Caco-2 (cell line): ENCODE results near the gene PKD2. TPM values are rescaled to one million over a fixed set of nuclear protein-coding genes. Genes with fewer than 3 reads are reported as not detected.

Experiments
- BruUV-seq: library from RNA; stranded (reverse); fragments of 400-500 nt; replicated peaks from 2 replicates; lab custom pipeline; 2021; lab: Mats Ljungman, UMichigan
- CTCF ChIA-PET: fragments of 300-600 bp; sonication (Branson Sonifier 250); formaldehyde crosslinking; loops from one replicate; lab custom pipeline; 2022; ENCODE audit warnings: antibody characterized with exemption; lab: Charles Lee
- POLR2A ChIA-PET: fragments of 300-600 bp; sonication (Branson Sonifier 250); formaldehyde crosslinking; loops from one replicate; lab custom pipeline; 2022; ENCODE audit warnings: antibody characterized with exemption; lab: Charles Lee
- DNase-seq, 2 experiments: peaks; one replicate each; pipeline versions ENCODE4 v3.0.0 to v3.0.0-alpha.2; 2020 to 2022
- H3K27me3 ChIP-seq: replicated peaks from 2 replicates; pipeline ENCODE4 v1.6.0; 2011; ENCODE audit warnings: low read length; ENCODE audit not compliant: control insufficient read depth, insufficient read depth
- H3K36me3 ChIP-seq: 2 replicates; pipeline ENCODE4 v1.5.1; 2011; ENCODE audit warnings: low read length; ENCODE audit not compliant: control insufficient read depth, insufficient read depth
- H3K4me1 ChIP-seq: fragments of 250-450 bp; sonication (Bioruptor Pico); 2 replicates; pipeline ENCODE4 v1.5.1; 2020; ENCODE audit warnings: mild to moderate bottlenecking
- H3K4me3 ChIP-seq: 2 replicates; pipeline ENCODE4 v1.5.1; 2011; ENCODE audit warnings: low read depth, mild to moderate bottlenecking, control low read depth, low read length
- H3K9me3 ChIP-seq: fragments of 250-450 bp; sonication (Bioruptor Pico); 2 replicates; pipeline ENCODE4 v1.5.1; 2020; ENCODE audit warnings: mild to moderate bottlenecking, moderate library complexity
- H3K27ac Mint-ChIP-seq: one replicate; pipeline ENCODE4 v1.8.0; 2022; ENCODE audit warnings: mixed read lengths; ENCODE audit not compliant: unreplicated experiment
- H3K27me3 Mint-ChIP-seq: one replicate; pipeline ENCODE4 v1.8.0; 2022; ENCODE audit warnings: mixed read lengths; ENCODE audit not compliant: insufficient read depth, unreplicated experiment
- H3K36me3 Mint-ChIP-seq: one replicate; pipeline ENCODE4 v1.8.0; 2022; ENCODE audit warnings: mild to moderate bottlenecking, mixed read lengths; ENCODE audit not compliant: insufficient read depth, unreplicated experiment
- H3K4me1 Mint-ChIP-seq: one replicate; pipeline ENCODE4 v1.8.0; 2022; ENCODE audit warnings: low read depth, mixed read lengths; ENCODE audit not compliant: unreplicated experiment
- H3K4me3 Mint-ChIP-seq: one replicate; pipeline ENCODE4 v1.8.0; 2022; ENCODE audit warnings: mild to moderate bottlenecking, moderate library complexity, mixed read lengths; ENCODE audit not compliant: unreplicated experiment
- H3K9me3 Mint-ChIP-seq: one replicate; pipeline ENCODE4 v1.8.0; 2022; ENCODE audit warnings: mixed read lengths; ENCODE audit not compliant: unreplicated experiment
- CTCF ChIP-seq, 2 experiments: fragments of 200-600 bp in 1 of 2; IDR thresholded peaks; 1 replicate in 1 of 2; 2 replicates in 1 of 2; pipeline versions ENCODE4 v1.5.1 to v1.8.0; 2011 to 2022; ENCODE audit warnings: antibody characterized with exemption in 1 of 2, control low read depth in 1 of 2, inconsistent platforms in 1 of 2, low read depth in 1 of 2, low read length in 1 of 2, mild to moderate bottlenecking in 1 of 2, moderate library complexity in 1 of 2; ENCODE audit not compliant: insufficient read depth in 1 of 2, severe bottlenecking in 1 of 2, unreplicated experiment in 1 of 2
- intact Hi-C: fragments of 100-400 bp; cut with micrococcal nuclease; formaldehyde crosslinking; loops from one replicate; pipeline ENCODE4 v1.10.0; 2022; ENCODE audit not compliant: unreplicated experiment
- total RNA-seq: library from RNA; stranded (reverse); gene quantifications from 2 replicates; pipeline ENCODE4 v1.2.3, GENCODE V29; 2022

The PKD2 gene
- total RNA-seq, 1 experiment from 2014 or later, result 7.3 TPM

- TF ChIP-seq CTCF (IDR thresholded peaks at IDR 0.05; ENCODE audit: insufficient read depth in 1 of 2, low read depth in 1 of 2, low read length in 1 of 2, severe bottlenecking in 1 of 2, unreplicated experiment in 1 of 2), result no peak
- Mint-ChIP-seq H3K27ac (no peak overlapping the region), H3K4me3 (no peak overlapping the region), H3K36me3 (peaks cover 4% of the 10 kb centered on the region), H3K27me3 (peaks cover 2% of the 10 kb centered on the region), H3K9me3 (no peaks in the 10 kb centered on the region), H3K4me1 (peaks cover 6% of the 10 kb centered on the region)
- BruUV-seq, result no TSS peak
- intact Hi-C loops, result loop anchor here (5.0 kb wide), 1 partner anchor 298 kb away; no protein-coding TSS in a partner anchor
- DNase-seq, result no peak
- ChIA-PET CTCF (interaction anchor here (2.6 kb wide), 1 partner anchor 122 kb away, joined by 43 read pairs; no protein-coding TSS in a partner anchor), POLR2A (no interaction called here)
- H3K4me1 ChIP-seq, result no peaks in the 10 kb centered on the region
- no peaks in the 10 kb centered on the region for H3K27me3 ChIP-seq
- H3K4me3 ChIP-seq, result no peak overlapping the region
- no peaks in the 10 kb centered on the region for H3K36me3 ChIP-seq
- no peaks in the 10 kb centered on the region for H3K9me3 ChIP-seq
Observed at GRCh38 chr4:87974856-87975462, 32.5 kb upstream of the PKD2 start.

DNA sequence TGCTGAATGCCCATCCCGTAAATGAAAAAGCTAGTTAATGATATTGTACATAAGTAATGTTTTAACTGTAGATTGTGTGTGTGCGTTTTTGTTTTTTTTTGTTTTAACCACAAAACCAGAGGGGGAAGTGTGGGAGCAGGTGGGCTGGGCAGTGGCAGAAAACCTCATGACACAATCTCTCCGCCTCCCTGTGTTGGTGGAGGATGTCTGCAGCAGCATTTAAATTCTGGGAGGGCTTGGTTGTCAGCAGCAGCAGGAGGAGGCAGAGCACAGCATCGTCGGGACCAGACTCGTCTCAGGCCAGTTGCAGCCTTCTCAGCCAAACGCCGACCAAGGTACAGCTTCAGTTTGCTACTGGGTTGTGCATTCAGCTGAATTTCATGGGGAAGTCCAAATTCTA is 32.0 kb upstream of the PKD2 start, which contains the start of gene SPP1:
Gene SPP1, plus strand, starts transcription at position 249 of the 400 bp plus-strand sequence. CDS start 1,182 bp downstream, outside the sequence.
- no peak for TF ChIP-seq CTCF (IDR thresholded peaks at IDR 0.05; ENCODE audit: insufficient read depth in 1 of 2, low read depth in 1 of 2, low read length in 1 of 2, severe bottlenecking in 1 of 2, unreplicated experiment in 1 of 2)
- Mint-ChIP-seq H3K27me3 (peaks cover 2% of the 10 kb centered on the region), H3K4me1 (peaks cover 6% of the 10 kb centered on the region), H3K4me3 (no peak within 1 kb of the TSS), H3K9me3 (no peaks in the 10 kb centered on the region), H3K27ac (no peak within 1 kb of the TSS), H3K36me3 (peaks cover 4% of the 10 kb centered on the region)
- peak in 1 of 2 experiments; percentile 10 for DNase-seq
- CTCF ChIA-PET, result no interaction called here
- no peaks in the 10 kb centered on the region for H3K27me3 ChIP-seq
- POLR2A ChIA-PET, result no interaction called here
- no peaks in the 10 kb centered on the region for H3K36me3 ChIP-seq
- H3K4me3 ChIP-seq, result no peak within 1 kb of the TSS
- H3K9me3 ChIP-seq, result no peaks in the 10 kb centered on the region
- no TSS peak for BruUV-seq
- H3K4me1 ChIP-seq, result no peaks in the 10 kb centered on the region
- intact Hi-C loops, result no loop called here

- H3K4me3 Mint-ChIP-seq, result no peak overlapping the region
- peaks cover 3% of the 10 kb centered on the region for H3K27me3 Mint-ChIP-seq
- ChIA-PET CTCF (no interaction called here), POLR2A (no interaction called here)
- H3K36me3 ChIP-seq, result no peaks in the 10 kb centered on the region
- no peaks in the 10 kb centered on the region for H3K9me3 ChIP-seq
- peaks cover 6% of the 10 kb centered on the region for H3K4me1 Mint-ChIP-seq
- no peaks in the 10 kb centered on the region for H3K27me3 ChIP-seq
- no TSS peak for BruUV-seq
- TF ChIP-seq CTCF (IDR thresholded peaks at IDR 0.05; ENCODE audit: insufficient read depth in 1 of 2, low read depth in 1 of 2, low read length in 1 of 2, severe bottlenecking in 1 of 2, unreplicated experiment in 1 of 2), result no peak
- no peak overlapping the region for H3K4me3 ChIP-seq
- DNase-seq, result no peak
- no peaks in the 10 kb centered on the region for H3K36me3 Mint-ChIP-seq
- H3K4me1 ChIP-seq, result no peaks in the 10 kb centered on the region
- no peak overlapping the region for H3K27ac Mint-ChIP-seq
- intact Hi-C loops, result no loop called here
- no peaks in the 10 kb centered on the region for H3K9me3 Mint-ChIP-seq
Observed at GRCh38 chr4:87977521-87978278, 29.7 kb upstream of the PKD2 start.
